Caki2 (cell line): ENCODE measurements around the gene HYDIN. TPM values are rescaled to one million over a fixed set of nuclear protein-coding genes. Genes with fewer than 3 reads are reported as not detected.
"Not testable (repeated sequence)": the region's sequence is repeated elsewhere in the genome, so short reads cannot be mapped to it uniquely, and the experiment has no call there.

ENCODE experiments used
- DNase-seq: peaks from one replicate; pipeline ENCODE4 v3.0.0-alpha.2; 2015; ENCODE audit warnings: low read depth
- in situ Hi-C: cut with HindIII; loops from 2 replicates; pipeline ENCODE4 v1.10.0; 2016; ENCODE audit warnings: low sequenced_read_pairs, low pct_unique_long_range_greater_than_20kb, mixed read lengths
- total RNA-seq: library from RNA; depleted of rRNA; stranded (reverse); fragments of >200 nt; shearing (Covaris generic); gene quantifications from 2 replicates; pipeline ENCODE4 v1.2.3, GENCODE V29; 2014; ENCODE audit warnings: low replicate concordance

The HYDIN gene
- total RNA-seq, 1 experiment from 2014 or later = 0.95 TPM

DNA sequence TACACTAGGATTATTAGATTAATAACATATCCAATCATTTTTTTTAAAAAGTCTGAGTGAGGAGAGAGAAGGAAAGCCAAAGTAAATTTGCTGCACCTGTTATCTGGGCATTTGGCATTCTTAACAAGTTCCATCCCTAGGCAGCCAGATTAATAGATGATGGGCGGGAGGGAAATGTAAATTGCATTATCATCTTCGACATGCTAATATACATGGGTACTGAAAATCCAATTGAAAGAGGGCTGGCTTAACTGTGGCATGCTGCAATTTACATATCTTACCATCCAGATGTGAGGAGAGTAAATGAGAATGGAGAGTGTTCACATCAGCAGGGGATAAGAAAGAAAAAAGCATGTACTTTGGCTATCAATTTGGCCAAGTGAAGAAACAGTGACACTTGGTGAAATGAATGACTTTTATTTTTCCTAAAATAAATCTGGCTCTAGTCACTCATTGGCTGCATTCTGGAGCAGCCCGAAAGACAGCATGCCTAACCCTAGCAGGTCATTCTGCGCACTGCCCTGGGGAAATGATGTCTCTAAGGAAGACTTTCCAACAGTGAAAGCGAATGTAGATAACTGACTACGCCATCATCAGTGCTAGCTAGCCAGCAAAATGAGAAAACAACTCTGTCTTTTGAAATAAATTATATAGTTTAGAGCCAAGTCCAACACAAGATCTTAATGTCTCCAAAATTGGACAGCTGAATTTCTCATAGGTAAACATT, 57.9 kb downstream of the HYDIN start:
- no peak for DNase-seq
- in situ Hi-C loops = no loop called here

DNA sequence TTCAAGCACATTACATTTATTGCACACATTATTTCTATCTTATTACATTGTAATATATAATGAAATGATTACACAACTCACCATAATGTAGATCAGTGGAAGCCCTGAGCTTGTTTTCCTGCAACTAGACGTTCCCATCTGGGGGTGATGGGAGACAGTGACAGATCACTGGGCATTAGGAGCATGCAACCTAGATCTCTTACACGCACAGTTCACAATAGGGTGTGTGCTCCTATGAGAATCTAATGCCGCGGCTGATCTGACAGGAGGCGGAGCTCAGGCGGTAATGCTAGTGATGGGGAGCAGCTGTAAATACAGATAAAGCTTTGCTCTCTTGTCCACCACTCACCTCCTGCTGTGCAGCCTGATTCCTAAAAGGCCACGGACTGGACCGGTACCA, 69.5 kb downstream of the HYDIN start:
- DNase-seq, in situ Hi-C loops: not testable (repeated sequence)

DNA sequence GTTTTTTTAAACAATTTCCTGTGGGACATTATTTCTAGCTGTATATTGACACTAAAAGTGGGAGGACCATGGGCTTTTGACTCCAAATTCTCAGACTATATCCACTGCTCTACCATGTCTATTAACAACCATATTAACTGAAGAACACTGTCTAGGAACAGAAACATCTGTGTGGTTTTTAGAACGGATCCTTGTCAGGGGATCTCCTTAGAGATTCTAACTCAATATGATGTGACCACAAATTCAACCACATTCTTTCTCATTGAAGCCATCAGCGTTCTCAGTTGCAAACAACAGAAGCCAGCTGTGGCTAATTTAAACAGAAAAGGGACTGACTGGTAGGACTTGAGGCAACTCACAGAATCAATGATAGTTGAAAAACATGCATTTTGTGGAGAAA, 73.2 kb downstream of the HYDIN start:
- in situ Hi-C loops, DNase-seq: not testable (repeated sequence)

DNA sequence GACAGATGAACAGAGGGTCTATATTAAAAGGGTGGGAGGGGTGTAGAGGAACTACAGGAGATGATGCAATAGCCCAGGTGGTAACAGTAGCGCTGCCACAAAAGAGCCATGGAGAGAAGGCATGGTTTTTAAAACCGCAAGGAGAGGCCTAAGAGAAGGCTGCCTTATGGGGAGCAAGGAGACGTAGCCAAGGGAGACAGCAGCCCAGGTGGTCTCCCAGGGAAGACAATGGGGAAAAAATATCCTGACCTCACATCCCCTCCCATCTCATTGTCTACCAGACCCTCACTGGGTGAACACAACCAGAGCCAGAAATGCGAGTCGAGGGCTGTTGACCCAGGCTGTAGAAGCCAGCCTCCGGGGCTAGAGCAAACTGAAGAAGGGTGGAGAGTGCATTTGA, 77.2 kb downstream of the HYDIN start:
- in situ Hi-C loops, DNase-seq: not testable (repeated sequence)

DNA sequence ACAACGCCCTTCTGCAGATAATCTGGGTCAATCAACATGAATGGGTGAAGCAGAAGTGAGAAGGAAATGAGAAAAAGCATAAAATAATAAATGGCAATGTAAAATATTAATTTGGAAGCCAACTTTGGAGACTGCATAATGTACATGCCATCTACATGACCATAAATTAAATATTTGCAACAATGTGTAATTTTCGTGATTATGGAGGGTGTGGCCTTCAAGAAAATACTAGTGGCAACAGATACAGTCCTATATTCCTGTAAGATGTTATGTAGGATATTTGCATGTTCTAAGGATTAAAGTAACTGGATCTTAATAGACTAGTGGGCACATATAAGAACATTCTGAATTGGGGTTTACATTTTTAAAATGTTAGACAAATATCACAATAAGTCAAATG, 78.9 kb downstream of the HYDIN start:
- in situ Hi-C loops, DNase-seq: not testable (repeated sequence)

DNA sequence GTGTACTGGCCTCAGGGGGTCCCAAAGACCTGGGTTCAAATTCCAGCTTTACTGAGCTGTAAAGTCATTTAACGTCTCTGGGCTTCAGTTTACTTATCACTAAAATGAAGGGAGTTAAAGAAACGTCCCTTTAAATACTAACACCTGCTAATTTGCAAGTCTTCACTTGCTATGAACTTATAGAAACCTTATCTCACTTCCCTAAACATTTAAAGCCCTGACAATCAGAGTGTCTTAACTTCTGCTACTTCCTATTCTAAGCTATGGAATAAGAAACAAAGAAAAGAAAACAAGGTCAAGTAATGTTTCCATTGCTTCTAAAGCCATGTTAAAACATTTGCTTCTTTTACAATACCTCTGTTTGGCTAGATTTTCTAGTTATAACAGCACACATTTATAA, 87.3 kb downstream of the HYDIN start:
- DNase-seq, in situ Hi-C loops: not testable (repeated sequence)

DNA sequence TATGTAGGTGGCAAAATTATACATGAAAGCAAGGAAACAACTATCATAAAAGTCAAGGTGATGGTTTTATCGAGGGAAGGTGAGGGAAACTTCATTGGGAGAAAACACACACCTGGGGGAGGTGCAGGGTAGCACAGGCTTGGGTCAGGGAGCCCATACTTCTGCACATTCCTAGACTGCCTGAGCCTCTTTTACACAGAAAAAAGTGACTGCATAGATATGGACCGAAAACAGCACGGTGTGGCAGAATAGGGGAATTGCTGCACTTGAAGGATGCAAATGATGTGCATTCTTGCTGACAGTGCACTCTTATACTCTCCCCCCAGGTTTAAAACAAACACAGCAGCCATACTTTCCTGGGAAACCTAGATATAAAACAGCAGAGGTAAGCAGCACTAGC, 120.0 kb downstream of the HYDIN start:
- in situ Hi-C loops, DNase-seq: not testable (repeated sequence)

DNA sequence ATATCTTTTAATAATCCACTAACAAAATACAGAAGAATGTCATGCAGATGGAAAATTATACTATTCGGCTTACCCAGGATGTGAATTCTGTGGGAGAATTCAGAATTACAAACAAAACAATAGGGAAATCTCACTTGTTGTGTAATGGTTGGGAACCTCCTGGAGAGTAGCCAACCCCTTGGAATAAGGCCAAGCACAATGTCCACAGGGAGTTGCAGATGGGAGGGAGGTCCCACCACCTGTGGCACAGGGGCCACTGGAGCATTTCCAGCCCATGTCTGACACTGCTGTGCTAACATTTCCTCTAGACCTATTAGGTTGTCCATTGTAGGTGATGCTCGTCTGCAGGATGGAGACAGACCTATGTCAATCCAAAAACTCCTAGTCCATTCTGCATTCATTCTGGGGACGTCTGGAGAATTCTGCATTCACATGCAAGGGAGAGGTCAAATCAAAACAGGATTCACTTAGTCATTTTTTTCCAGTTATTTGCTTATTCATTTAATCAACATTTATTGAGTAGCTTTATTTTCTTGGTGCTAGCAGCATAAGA, 120.8 kb downstream of the HYDIN start:
- DNase-seq, in situ Hi-C loops: not testable (repeated sequence)

DNA sequence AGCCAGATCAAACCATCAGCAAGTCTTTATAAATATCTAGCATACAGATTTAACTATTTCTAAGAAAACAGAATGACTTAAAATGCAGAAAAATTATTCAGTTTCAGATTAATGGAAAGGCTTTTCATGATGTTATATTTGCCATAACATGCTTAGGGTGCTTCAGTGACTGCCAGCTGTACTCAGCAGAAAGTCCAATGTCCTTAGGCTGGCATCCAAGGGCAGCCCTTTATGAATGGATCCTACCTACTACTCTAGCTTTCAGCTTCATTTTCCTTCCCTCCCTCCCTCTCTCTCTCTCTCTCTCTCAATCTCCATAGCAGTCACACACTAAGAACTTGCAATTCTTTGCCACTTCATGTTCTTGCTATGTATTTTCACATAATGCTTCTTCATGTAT, 124.6 kb downstream of the HYDIN start:
- DNase-seq, in situ Hi-C loops: not testable (repeated sequence)

DNA sequence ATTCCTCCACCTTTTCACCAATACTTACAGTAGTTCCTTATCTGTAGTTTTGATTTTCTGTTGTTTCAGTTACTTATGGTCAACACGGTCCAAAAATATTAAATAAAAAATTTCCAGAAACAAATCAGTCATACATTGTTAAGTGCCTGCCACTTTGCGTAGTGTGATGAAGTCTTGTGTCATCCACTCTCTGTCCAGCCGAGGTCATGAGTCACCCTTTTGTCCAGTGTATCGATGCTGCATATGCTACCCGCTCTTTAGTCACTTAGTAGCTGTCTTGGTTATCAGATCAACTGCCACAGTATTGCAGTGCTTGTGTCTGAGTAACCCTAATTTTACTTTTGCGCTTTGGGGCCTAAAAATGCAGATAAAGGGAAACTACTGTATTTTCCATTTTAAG, 146.9 kb downstream of the HYDIN start:
- DNase-seq, in situ Hi-C loops: not testable (repeated sequence)

DNA sequence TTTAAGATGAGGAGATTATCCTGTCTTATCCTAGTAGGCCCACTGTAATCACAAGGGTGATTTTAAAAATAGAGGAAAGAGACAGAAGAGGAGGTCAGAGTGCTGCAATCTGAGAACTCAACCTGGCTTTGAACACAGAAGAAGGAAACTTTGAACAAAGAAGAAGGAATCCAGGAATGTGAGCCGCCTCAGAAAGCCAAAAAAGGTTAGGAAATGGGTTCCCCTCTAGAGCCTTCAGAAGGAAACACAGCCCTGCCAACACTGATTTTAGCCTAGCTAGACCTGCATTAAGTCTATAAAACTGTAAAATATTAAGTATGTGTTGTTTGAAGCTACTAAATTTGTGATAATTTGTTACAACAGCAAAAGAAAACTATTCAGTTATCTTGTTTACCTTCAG, 149.7 kb downstream of the HYDIN start:
- DNase-seq, in situ Hi-C loops: not testable (repeated sequence)

DNA sequence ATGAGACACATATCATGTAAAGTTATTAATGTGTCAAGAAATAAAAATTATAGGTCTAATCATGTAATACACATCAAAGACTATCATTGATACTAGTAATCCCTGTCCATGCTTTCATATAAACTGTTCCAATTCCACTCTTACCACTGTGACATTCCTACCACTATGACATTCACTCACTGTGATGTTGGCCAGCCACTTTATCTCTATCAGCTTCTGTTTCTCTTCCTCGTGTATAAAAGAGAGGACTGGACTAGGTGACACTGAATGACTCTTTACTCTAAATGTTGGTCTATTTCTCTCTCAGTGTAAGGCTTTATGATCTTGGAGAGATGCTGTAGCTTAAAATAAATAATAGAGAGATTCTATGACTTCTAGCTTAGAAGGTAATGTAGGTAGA, 150.3 kb downstream of the HYDIN start:
- DNase-seq, in situ Hi-C loops: not testable (repeated sequence)

DNA sequence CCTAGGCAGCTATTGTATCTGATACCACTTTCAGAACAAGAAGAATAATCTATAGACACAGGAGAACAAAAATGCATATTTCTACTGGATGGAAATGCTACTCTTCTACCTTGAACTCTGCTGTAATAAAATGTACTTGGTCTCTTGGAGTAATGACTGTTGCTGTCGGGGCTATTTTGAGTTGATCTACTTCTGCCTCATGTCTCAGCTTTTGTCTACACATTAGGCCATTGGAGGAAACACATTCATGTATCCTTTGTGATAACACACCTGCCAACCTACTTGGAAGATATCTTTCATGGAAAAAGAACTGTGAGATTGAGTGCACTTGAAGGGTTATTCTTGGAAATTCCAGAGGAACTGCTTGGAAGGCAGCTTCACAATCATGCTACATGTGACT, 159.9 kb downstream of the HYDIN start:
- in situ Hi-C loops, DNase-seq: not testable (repeated sequence)

DNA sequence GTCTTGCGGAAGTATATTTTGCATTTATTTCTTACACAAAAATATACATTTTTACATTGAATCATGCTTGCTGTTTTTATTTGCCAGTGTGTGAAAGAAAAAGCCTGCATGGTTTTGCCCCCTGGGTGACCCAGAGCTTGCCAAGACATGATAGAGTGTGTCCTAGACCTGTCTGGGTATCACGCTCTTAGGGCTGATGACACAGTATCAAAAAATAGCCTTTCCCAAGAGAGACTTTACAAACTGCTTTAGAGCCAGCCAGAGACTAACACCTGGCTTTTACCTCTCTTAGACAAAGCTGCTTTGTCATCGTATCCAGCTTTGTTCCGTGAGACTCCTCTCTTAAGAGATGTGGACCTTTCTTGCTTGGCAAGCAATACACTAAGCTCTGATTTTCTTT, 160.7 kb downstream of the HYDIN start:
- in situ Hi-C loops, DNase-seq: not testable (repeated sequence)

DNA sequence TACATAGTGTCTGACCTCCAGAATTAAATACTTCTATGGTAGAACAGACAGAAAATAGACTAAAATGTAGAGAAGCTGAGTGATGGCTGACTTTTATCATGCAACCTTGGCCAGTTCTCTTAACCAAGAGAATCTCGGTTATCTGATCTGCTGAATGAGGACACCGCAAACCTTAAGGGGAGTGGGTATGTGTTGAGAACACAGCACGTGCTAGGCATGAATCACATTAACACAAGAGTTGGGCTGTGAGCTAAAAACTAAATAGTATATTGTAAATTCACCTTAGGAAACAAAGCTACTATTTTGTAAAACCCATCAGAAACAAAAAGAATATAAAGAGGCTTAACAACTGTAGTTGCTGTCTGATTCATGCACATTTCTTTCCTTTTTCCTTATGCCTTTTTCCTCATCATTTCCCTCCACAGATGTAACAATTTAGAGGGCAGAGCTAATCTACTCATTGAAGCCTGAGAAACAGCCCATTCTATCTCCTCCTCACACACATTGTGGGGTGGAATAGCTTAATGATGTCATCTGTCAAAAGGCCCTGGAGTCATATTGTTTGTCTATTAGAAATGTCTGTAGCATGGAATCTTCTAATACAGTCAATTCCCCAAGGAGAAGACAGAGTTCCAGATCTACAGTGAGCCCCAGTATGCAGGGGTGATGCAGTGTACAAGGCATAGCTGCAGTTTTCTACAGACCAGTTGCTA, 176.5 kb downstream of the HYDIN start:
- DNase-seq, in situ Hi-C loops: not testable (repeated sequence)

DNA sequence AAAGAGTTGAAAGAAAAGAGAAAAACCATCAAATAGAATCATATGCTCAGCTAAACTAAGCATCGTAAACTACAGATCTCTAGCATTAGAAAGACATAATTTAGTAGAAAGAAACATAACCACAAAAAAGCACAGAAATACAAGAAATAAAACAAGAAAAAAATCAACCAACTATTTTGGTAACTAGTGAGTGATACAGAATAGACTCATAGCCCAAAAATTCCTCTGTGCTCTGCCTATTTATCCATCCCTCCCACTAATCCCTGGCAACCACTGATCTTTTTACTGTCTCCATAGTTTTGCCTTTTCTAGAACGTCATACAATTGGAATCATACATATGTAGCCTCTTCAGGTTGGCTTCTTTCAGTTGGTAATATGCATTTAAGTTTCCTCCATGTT, 180.2 kb downstream of the HYDIN start:
- in situ Hi-C loops, DNase-seq: not testable (repeated sequence)

DNA sequence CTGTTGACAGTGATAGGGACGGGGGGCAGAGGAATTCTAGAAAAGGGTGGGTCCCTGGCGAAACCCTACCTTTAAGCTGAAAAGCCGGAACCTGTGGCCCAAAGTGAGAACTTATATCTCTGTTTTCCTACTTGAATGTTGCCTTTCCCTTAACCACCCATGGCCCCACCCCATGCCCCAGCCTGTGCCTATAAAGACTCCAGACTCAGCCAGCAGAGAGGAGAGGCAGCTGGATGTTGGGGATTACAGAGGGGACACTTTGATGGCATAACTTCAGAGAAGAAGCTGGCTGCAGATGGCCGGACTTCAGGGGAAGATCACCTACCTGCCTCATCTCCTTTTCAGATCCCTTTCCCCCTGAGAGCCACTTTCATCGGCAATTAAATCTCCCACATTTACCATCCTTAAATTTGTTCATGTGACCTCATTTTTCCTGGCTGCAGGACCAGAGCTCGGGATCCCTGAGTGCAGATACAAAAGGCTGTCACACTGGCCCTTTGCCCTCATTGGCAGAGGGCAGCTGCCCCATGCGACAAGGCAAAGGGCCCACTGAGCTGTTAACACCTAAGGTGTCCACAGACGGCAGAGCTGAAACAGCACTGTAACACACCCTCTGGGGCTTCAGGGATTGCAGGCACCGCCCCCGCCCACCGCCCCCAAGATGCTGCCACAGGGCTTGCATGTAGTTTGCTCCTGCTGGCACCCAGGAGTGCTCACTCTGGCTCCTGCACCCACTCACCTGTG, 191.0 kb downstream of the HYDIN start:
- DNase-seq, in situ Hi-C loops: not testable (repeated sequence)

DNA sequence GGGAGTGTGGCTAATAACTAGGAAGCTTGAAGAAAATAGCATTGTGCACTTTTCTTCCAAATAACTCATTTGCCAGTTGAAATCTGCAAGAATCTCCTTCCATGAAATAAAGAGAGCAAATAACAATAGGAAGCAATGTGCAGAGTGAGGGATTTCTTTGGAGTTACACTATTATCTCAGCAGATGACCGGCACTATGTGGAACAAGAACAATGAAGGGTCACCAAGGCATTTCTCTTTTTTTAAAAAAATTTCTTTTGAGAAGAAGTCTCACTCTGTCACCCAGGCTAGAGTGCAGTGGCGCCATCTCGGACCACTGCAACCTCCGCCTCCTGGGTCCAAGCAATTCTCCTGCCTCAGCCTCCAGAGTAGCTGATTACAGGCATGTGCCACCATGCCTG, 192.1 kb downstream of the HYDIN start:
- in situ Hi-C loops, DNase-seq: not testable (repeated sequence)

DNA sequence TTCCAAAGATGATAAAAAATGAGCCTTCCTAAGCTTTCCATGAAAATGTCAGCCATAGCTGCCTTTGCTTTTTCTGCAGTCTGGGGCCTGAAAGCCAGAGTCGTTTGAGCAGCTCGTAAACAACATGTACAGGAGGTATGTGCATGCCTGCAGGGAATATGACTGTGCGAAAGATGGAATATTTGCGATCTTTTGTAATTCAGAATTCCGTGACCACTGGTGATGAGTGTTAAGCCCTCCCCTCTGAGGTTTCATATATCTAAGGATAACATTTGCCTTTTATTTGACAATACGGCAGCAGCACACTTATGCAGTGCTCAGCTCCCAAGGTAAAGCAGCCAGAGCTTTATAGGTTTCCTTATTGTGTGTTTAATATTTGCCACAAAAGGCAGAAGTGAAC, 192.5 kb downstream of the HYDIN start:
- in situ Hi-C loops, DNase-seq: not testable (repeated sequence)
